SK-N-SH (cell line): ENCODE results near the gene PNMA1. TPM values are rescaled to one million over a fixed set of nuclear protein-coding genes. Genes with fewer than 3 reads are reported as not detected.

Experiments used
- CTCF ChIA-PET: fragments of 300-600, 350-600 bp; formaldehyde crosslinking; extraction: SDS; loops from one replicate; lab custom pipeline; 2021; lab: Yijun Ruan, JAX
- POLR2A ChIA-PET: fragments of 350-600 bp; sonication (Branson Sonifier 250); formaldehyde crosslinking; extraction: SDS; loops from one replicate; lab custom pipeline; 2020; ENCODE audit warnings: antibody characterized with exemption, inconsistent platforms; lab: Yijun Ruan, JAX
- DNase-seq: peaks from one replicate; pipeline ENCODE4 v3.0.0; 2012
- H2AFZ ChIP-seq: fragments of 200-600 bp; sonication (generic); 2 replicates; pipeline ENCODE4 v1.8.1; 2016; ENCODE audit warnings: antibody characterized with exemption, mild to moderate bottlenecking, low read depth
- H3F3A ChIP-seq: fragments of 200-600 bp; sonication (generic); replicated peaks from 2 replicates; pipeline ENCODE3; 2016; ENCODE audit warnings: antibody characterized with exemption, mild to moderate bottlenecking; ENCODE audit not compliant: insufficient read depth
- H3K27ac ChIP-seq, 2 experiments: fragments of 200-500 bp in 1 of 2; fragments of 200-600 bp in 1 of 2; sonication (Bioruptor generic) in 1 of 2; sonication (generic), shearing (Covaris generic) in 1 of 2; 2 replicates each; pipeline versions ENCODE4 v1.5.1 to v1.6.1; 2014 to 2016; ENCODE audit warnings: low read depth in 2 of 2, inconsistent platforms in 1 of 2, low read length in 1 of 2, mild to moderate bottlenecking in 1 of 2, mixed read lengths in 1 of 2
- H3K27me3 ChIP-seq: fragments of 200-600 bp; sonication (generic), shearing (Covaris generic); 2 replicates; pipeline ENCODE4 v1.6.1; 2016; ENCODE audit warnings: mixed run types; ENCODE audit not compliant: insufficient read depth
- H3K36me3 ChIP-seq, 2 experiments: fragments of 200-500 bp in 1 of 2; fragments of 200-600 bp in 1 of 2; sonication (Bioruptor generic) in 1 of 2; sonication (generic) in 1 of 2; replicated peaks in 1 of 2; 2 replicates each; pipeline versions ENCODE3 to v1.5.1; 2014 to 2016; ENCODE audit warnings: low read length in 1 of 2, mild to moderate bottlenecking in 1 of 2; ENCODE audit not compliant: insufficient read depth in 2 of 2, control insufficient read depth in 1 of 2
- H3K4me1 ChIP-seq, 2 experiments: fragments of 200-500 bp in 1 of 2; fragments of 200-600 bp in 1 of 2; sonication (Bioruptor generic) in 1 of 2; sonication (generic), shearing (Covaris generic) in 1 of 2; 2 replicates each; pipeline versions ENCODE4 v1.5.1 to v1.6.1; 2014 to 2016; ENCODE audit warnings: low read depth in 1 of 2, low read length in 1 of 2, mixed run types in 1 of 2; ENCODE audit not compliant: insufficient read depth in 2 of 2, control insufficient read depth in 1 of 2
- H3K4me2 ChIP-seq: fragments of 200-600 bp; sonication (generic), shearing (Covaris generic); 2 replicates; pipeline ENCODE4 v1.6.1; 2017; ENCODE audit warnings: mixed run types
- H3K4me3 ChIP-seq, 2 experiments: fragments of 200-500 bp in 1 of 2; fragments of 200-600 bp in 1 of 2; sonication (Bioruptor generic) in 1 of 2; sonication (generic), shearing (Covaris generic) in 1 of 2; 2 replicates each; pipeline versions ENCODE4 v1.5.1 to v1.8.1; 2014 to 2016; ENCODE audit warnings: low read depth in 2 of 2, inconsistent platforms in 1 of 2, low read length in 1 of 2, mild to moderate bottlenecking in 1 of 2, mixed read lengths in 1 of 2, moderate library complexity in 1 of 2
- H3K79me2 ChIP-seq: fragments of 200-600 bp; sonication (generic); 2 replicates; pipeline ENCODE4 v1.8.1; 2017; ENCODE audit warnings: mild to moderate bottlenecking; ENCODE audit not compliant: insufficient read depth
- H3K9ac ChIP-seq: fragments of 200-600 bp; sonication (generic); 2 replicates; pipeline ENCODE4 v1.6.1; 2017; ENCODE audit warnings: mixed run types
- H3K9me2 ChIP-seq: fragments of 200-600 bp; sonication (generic); 2 replicates; pipeline ENCODE4 v1.6.1; 2017; ENCODE audit warnings: mixed run types
- H3K9me3 ChIP-seq: fragments of 200-600 bp; sonication (generic); 2 replicates; pipeline ENCODE4 v1.6.1; 2017; ENCODE audit warnings: mixed run types, mild to moderate bottlenecking, moderate library complexity
- H4K20me1 ChIP-seq: fragments of 200-600 bp; sonication (generic); 2 replicates; pipeline ENCODE4 v1.6.1; 2017; ENCODE audit warnings: mild to moderate bottlenecking, mixed run types; ENCODE audit not compliant: insufficient read depth
- CHD2 ChIP-seq: fragments of 150-350 bp; IDR thresholded peaks from 2 replicates; pipeline ENCODE4 v1.6.1; 2018; ENCODE audit warnings: low read length; ENCODE audit not compliant: partially characterized antibody
- ELF1 ChIP-seq: IDR thresholded peaks from 2 replicates; pipeline ENCODE4 v1.4.0; 2012
- EP300 ChIP-seq, 2 experiments: IDR thresholded peaks; 2 replicates each; pipeline versions ENCODE4 v1.4.0 to v1.6.1; 2012; ENCODE audit warnings: borderline replicate concordance in 1 of 2, low read depth in 1 of 2, low read length in 1 of 2
- EZH2phosphoT487 ChIP-seq: fragments of 200-600 bp; sonication (generic); IDR thresholded peaks from 2 replicates; pipeline ENCODE4 v1.6.1; 2017; ENCODE audit warnings: low read depth, mixed run types, mild to moderate bottlenecking, antibody characterized with exemption, moderate library complexity, borderline replicate concordance
- GATA2 ChIP-seq: sonication (generic); formaldehyde crosslinking; IDR thresholded peaks from 2 replicates; pipeline ENCODE4 v1.5.0; 2020; ENCODE audit warnings: mild to moderate bottlenecking, missing genetic modification reagents
- JUND ChIP-seq: IDR thresholded peaks from 2 replicates; pipeline ENCODE4 v1.4.0; 2012
- MEF2A ChIP-seq: IDR thresholded peaks from 2 replicates; pipeline ENCODE4 v1.4.0; 2012; ENCODE audit warnings: low read depth, borderline replicate concordance
- NFIC ChIP-seq: IDR thresholded peaks from 2 replicates; pipeline ENCODE4 v1.4.0; 2012; ENCODE audit warnings: borderline replicate concordance
- NRF1 ChIP-seq: IDR thresholded peaks from 2 replicates; pipeline ENCODE4 v1.6.1; 2012; ENCODE audit warnings: low read depth, mild to moderate bottlenecking, low read length
- RAD21 ChIP-seq: IDR thresholded peaks from 2 replicates; pipeline ENCODE4 v1.6.1; 2012; ENCODE audit warnings: mild to moderate bottlenecking, low read length
- SIN3A ChIP-seq: IDR thresholded peaks from 2 replicates; pipeline ENCODE4 v1.6.1; 2012; ENCODE audit warnings: low read depth, mild to moderate bottlenecking, low read length, moderate library complexity, borderline replicate concordance
- SMC3 ChIP-seq: IDR thresholded peaks from 2 replicates; pipeline ENCODE4 v1.6.1; 2012; ENCODE audit warnings: low read depth, low read length, improper control_type of control experiment
- TCF12 ChIP-seq: IDR thresholded peaks from 2 replicates; pipeline ENCODE4 v1.4.0; 2012
- YY1 ChIP-seq: IDR thresholded peaks from 2 replicates; pipeline ENCODE4 v1.4.0; 2012; ENCODE audit warnings: low read depth, mild to moderate bottlenecking
- WGBS: methylation state at CpG from one replicate; pipeline ENCODE4 v1.1.6; 2017; ENCODE audit warnings: low lambda C conversion rate; 5-methylcytosine and 5-hydroxymethylcytosine counted together
- polyA plus RNA-seq, 3 experiments: library from polyadenylated mRNA; depleted of rRNA; stranded (reverse); fragments of >200 nt; gene quantifications; 2 replicates each; pipeline ENCODE4 v1.2.3, GENCODE V29; 2012
- TF ChIP-seq, protein P1 (sequence below): IDR thresholded peaks from 2 replicates; pipeline ENCODE4; 2012
- TF ChIP-seq, protein P2 (sequence below): IDR thresholded peaks from 2 replicates; pipeline ENCODE4 v1.4.0; 2012; ENCODE audit warnings: low read depth, borderline replicate concordance
- TF ChIP-seq, protein P3 (sequence below): IDR thresholded peaks from 2 replicates; pipeline ENCODE4 v1.4.0; 2012; ENCODE audit warnings: low read depth, borderline replicate concordance
- TF ChIP-seq, protein P4 (sequence below): fragments of 150-350 bp; IDR thresholded peaks from 2 replicates; pipeline ENCODE4 v1.6.1; 2017; ENCODE audit warnings: antibody characterized with exemption, low read length, low read depth, borderline replicate concordance

PNMA1 gene
- polyA plus RNA-seq, 1 of the 3 experiments (the other 2 are of a cell fraction): 31.5 TPM

DNA sequence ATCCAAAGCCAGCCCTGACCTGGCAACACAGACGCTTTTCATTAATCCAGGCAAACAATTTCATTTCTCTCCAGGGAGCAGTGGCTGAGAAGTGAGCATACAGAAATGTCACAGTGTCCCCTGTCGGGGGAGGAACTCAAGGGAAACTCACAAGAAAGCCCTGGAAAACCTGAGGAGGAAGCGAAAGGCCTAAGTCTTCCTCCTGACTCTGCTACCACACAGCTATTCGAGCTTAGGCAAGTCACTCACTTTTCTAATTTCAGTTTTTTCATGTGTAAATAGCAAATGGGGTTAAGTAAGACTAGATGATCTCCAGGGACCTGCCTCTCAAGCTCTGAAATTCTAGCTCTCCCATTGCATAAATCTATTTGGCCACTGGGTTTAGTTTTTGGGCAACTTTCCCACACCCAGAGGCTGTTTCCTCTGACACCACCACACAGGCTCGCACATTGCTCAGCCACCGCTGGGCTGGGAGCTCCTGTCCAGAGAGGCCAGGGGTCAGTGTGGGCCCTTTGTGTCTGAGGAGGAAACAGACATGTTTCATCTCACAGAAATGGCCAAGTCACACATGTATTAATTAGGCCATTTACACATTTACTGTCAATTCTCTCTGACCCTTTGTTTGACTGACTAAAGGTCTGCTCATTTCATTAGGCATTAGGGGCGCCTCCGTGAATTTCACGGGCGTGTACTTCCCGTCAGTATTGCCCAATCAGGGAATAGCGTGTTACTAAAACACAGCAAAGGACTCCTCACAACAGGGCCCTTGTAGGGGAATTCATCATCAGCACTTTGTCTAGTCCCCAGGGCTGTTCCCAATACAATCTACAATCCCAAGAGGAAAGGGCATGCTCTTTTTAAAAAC lies 9.8 kb upstream of the PNMA1 start:
- POLR2A ChIA-PET: interaction anchor here (1.0 to 1.1 kb wide), 2 partner anchors 10 to 128 kb away, joined by 3 read pairs; partner anchors contain the start of genes PNMA1 and PTGR2
- 53% methylated on average over 12 of the region's 12 CpGs for WGBS
- H3K9me2 ChIP-seq: no peaks in the 10 kb centered on the region
- peak overlapping the region; percentile 41; the same call in 1 of the 2 replicates for H3K4me2 ChIP-seq
- no peaks in the 10 kb centered on the region for H4K20me1 ChIP-seq
- no peaks in the 10 kb centered on the region for H3K27me3 ChIP-seq
- H3F3A ChIP-seq: peaks cover 9% of the 10 kb centered on the region
- no peak overlapping the region for H2AFZ ChIP-seq
- TF ChIP-seq RAD21: peak; percentile 22; the same call in 1 of the 2 replicates
- TF ChIP-seq SIN3A: peak; percentile 27; the same call in 1 of the 2 replicates
- no peak for TF ChIP-seq EZH2phosphoT487
- peak; percentile 23; the same call in 1 of the 2 replicates for TF ChIP-seq NFIC
- TF ChIP-seq TCF12: peak; percentile 9; the same call in 1 of the 2 replicates
- TF ChIP-seq, all 33 proteins: peak for 4
- CTCF ChIA-PET: interaction anchor here (1.0 to 1.7 kb wide), 5 partner anchors 28 to 226 kb away, joined by 3 to 6 read pairs (median 3); partner anchors contain the start of genes COQ6 and FAM161B
- Histone ChIP-seq H3K4me1 (peaks cover 4 to 35% of the 10 kb centered on the region in 2 experiments; a peak in 3 of 4 replicates), H3K27ac (peak overlapping the region; percentile 62 to 71), H3K9me3 (no peaks in the 10 kb centered on the region), H3K36me3 (peaks cover 29 to 36% of the 10 kb centered on the region in 2 experiments), H3K79me2 (no peaks in the 10 kb centered on the region), H3K9ac (no peak overlapping the region; the same call in 1 of the 2 replicates), H3K4me3 (no peak overlapping the region)
- DNase-seq: peak; percentile 45

DNA sequence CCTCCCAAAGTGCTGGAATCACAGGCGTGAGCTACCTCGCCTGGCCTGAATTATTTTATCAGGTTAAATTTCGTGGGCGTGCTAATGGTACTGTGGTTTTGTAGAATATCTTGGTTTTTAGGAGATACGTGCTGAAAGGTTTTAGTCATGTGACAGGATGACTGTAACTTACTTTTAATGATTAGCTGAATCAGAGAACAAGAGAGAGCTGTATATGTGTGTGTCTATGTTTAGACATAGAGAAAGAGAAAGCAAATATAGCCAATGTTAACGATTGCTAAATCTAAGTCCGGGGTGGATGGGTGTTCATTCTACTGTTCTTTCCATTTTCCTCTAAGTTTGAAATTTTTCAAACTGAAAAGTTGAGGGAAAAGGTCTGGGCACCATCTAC lies 9.2 kb upstream of the PNMA1 start:
- 85% methylated on average over 7 of the region's 7 CpGs for WGBS
- Histone ChIP-seq H3F3A (peaks cover 7% of the 10 kb centered on the region), H2AFZ (no peak overlapping the region), H3K9ac (no peak overlapping the region; the same call in 1 of the 2 replicates), H3K27ac (peak overlapping the region; percentile 62 to 71), H3K27me3 (no peaks in the 10 kb centered on the region), H3K9me3 (no peaks in the 10 kb centered on the region), H3K4me3 (no peak overlapping the region), H3K36me3 (peaks cover 29 to 35% of the 10 kb centered on the region in 2 experiments), H3K4me1 (peaks cover 4 to 33% of the 10 kb centered on the region in 2 experiments; a peak in 3 of 4 replicates), H3K4me2 (peak overlapping the region; percentile 41; the same call in 1 of the 2 replicates), H3K79me2 (no peaks in the 10 kb centered on the region), H4K20me1 (no peaks in the 10 kb centered on the region), H3K9me2 (no peaks in the 10 kb centered on the region)
- no peak for DNase-seq
- ChIA-PET POLR2A (interaction anchor here (1.0 to 1.1 kb wide), 2 partner anchors 9 to 128 kb away, joined by 3 read pairs; partner anchors contain the start of genes PNMA1 and PTGR2), CTCF (interaction anchor here (1.4 kb wide), 2 partner anchors 34 to 102 kb away, joined by 3 to 4 read pairs; no protein-coding TSS in a partner anchor)
- TF ChIP-seq CHD2: no peak
- no peak for TF ChIP-seq NRF1
- no peak for TF ChIP-seq EP300 (IDR thresholded peaks at IDR 0.05; ENCODE audit: borderline replicate concordance in 1 of 2, low read depth in 1 of 2, low read length in 1 of 2)
- TF ChIP-seq MEF2A: no peak
- no peak for TF ChIP-seq YY1
- TF ChIP-seq EZH2phosphoT487: no peak
- TF ChIP-seq SMC3: no peak
- TF ChIP-seq, protein P1, sequence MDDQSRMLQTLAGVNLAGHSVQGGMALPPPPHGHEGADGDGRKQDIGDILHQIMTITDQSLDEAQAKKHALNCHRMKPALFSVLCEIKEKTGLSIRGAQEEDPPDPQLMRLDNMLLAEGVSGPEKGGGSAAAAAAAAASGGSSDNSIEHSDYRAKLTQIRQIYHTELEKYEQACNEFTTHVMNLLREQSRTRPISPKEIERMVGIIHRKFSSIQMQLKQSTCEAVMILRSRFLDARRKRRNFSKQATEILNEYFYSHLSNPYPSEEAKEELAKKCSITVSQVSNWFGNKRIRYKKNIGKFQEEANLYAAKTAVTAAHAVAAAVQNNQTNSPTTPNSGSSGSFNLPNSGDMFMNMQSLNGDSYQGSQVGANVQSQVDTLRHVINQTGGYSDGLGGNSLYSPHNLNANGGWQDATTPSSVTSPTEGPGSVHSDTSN: no peak
- TF ChIP-seq, protein P2, sequence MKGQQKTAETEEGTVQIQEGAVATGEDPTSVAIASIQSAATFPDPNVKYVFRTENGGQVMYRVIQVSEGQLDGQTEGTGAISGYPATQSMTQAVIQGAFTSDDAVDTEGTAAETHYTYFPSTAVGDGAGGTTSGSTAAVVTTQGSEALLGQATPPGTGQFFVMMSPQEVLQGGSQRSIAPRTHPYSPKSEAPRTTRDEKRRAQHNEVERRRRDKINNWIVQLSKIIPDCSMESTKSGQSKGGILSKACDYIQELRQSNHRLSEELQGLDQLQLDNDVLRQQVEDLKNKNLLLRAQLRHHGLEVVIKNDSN: no peak
- TF ChIP-seq RAD21: no peak
- no peak for TF ChIP-seq GATA2 (CRISPR knock-in tag)
- TF ChIP-seq, protein P3, sequence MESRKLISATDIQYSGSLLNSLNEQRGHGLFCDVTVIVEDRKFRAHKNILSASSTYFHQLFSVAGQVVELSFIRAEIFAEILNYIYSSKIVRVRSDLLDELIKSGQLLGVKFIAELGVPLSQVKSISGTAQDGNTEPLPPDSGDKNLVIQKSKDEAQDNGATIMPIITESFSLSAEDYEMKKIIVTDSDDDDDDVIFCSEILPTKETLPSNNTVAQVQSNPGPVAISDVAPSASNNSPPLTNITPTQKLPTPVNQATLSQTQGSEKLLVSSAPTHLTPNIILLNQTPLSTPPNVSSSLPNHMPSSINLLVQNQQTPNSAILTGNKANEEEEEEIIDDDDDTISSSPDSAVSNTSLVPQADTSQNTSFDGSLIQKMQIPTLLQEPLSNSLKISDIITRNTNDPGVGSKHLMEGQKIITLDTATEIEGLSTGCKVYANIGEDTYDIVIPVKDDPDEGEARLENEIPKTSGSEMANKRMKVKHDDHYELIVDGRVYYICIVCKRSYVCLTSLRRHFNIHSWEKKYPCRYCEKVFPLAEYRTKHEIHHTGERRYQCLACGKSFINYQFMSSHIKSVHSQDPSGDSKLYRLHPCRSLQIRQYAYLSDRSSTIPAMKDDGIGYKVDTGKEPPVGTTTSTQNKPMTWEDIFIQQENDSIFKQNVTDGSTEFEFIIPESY: no peak
- TF ChIP-seq, protein P4, sequence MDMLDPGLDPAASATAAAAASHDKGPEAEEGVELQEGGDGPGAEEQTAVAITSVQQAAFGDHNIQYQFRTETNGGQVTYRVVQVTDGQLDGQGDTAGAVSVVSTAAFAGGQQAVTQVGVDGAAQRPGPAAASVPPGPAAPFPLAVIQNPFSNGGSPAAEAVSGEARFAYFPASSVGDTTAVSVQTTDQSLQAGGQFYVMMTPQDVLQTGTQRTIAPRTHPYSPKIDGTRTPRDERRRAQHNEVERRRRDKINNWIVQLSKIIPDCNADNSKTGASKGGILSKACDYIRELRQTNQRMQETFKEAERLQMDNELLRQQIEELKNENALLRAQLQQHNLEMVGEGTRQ: no peak
- no peak for TF ChIP-seq ELF1
- no peak for TF ChIP-seq JUND
